22Rv1 (cell line): Measurements from ENCODE around the gene CCM2.
A peak's percentile ranks its signal among the peaks of the same experiment; 100 is the strongest.

ENCODE experiments used
- H3K27ac ChIP-seq: fragments of 450-650 bp; 2 replicates; pipeline ENCODE4 v1.5.1; 2017
- ZFX ChIP-seq: fragments of 450-650 bp; IDR thresholded peaks from 2 replicates; pipeline ENCODE4 v1.6.1; 2017; ENCODE audit warnings: antibody characterized with exemption, borderline replicate concordance
- TF ChIP-seq, protein P1 (sequence below): fragments of 450-650 bp; IDR thresholded peaks from 2 replicates; pipeline ENCODE4 v1.5.1; 2017; ENCODE audit warnings: mild to moderate bottlenecking

Gene CCM2

DNA sequence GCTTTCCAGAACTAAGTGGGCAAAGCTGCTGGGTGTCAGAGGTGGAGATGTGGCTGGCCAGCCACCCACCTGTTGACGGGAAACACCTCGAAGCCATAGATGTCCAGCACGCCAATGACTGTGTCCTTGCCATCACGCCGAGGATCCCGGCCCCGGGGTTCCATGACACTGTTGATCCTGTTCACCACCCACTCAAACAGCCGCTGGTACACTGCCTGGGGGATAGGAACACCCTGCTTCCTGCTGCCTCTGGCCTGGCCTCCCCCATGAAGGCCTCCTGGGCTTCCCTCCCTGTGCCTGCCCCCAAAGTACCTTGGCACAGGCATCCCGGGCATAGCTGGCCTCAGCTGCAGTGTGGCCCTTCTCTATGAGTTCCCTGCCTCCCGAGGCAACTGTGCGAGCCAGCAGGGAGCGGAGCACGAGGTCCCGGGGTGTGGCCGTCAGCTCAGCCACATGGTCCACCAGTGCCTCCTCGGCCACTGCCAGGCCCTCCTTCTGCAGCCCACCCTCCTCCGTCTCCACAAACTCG, 29.4 kb upstream of the CCM2 start:
- TF ChIP-seq ZFX, result no peak
- TF ChIP-seq, protein P1, sequence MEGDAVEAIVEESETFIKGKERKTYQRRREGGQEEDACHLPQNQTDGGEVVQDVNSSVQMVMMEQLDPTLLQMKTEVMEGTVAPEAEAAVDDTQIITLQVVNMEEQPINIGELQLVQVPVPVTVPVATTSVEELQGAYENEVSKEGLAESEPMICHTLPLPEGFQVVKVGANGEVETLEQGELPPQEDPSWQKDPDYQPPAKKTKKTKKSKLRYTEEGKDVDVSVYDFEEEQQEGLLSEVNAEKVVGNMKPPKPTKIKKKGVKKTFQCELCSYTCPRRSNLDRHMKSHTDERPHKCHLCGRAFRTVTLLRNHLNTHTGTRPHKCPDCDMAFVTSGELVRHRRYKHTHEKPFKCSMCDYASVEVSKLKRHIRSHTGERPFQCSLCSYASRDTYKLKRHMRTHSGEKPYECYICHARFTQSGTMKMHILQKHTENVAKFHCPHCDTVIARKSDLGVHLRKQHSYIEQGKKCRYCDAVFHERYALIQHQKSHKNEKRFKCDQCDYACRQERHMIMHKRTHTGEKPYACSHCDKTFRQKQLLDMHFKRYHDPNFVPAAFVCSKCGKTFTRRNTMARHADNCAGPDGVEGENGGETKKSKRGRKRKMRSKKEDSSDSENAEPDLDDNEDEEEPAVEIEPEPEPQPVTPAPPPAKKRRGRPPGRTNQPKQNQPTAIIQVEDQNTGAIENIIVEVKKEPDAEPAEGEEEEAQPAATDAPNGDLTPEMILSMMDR, result no peak
- H3K27ac ChIP-seq, result no peak overlapping the region

DNA sequence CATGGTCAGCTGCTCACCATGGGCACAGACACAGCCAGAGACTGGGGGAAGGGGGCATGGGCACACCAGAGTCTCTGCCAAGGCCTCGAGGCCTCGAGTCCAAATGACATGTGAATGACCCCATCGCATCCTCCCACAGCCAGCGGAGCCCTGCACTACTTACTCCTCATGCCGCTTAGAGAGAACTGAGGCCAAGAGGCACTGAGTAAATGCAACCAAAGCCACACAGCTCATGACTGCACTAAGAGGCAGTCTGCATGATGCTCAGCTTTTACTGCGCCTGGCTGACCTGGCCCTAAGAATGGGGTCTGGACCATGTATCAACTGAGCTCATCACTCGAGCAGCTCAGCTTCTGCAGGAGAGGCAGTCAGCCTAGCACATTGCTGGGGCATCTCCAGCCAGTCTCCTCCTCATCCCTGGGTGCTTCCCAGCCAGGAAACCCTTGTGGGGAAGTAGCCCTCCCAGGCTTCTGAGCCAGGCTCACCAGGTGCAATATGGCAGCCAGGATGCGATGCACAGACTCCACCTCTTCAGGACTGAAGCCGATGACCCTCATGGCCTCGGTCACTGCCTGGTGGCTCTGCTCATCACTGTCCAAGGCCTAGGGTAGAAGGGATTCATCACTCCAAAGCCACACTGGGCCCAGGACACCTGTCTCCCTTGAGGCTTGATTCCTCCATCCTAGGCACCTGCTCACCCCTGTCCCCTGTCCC, 28.7 kb upstream of the CCM2 start:
- H3K27ac ChIP-seq, result no peak overlapping the region
- TF ChIP-seq ZFX, result no peak
- TF ChIP-seq, protein P1, result no peak

DNA sequence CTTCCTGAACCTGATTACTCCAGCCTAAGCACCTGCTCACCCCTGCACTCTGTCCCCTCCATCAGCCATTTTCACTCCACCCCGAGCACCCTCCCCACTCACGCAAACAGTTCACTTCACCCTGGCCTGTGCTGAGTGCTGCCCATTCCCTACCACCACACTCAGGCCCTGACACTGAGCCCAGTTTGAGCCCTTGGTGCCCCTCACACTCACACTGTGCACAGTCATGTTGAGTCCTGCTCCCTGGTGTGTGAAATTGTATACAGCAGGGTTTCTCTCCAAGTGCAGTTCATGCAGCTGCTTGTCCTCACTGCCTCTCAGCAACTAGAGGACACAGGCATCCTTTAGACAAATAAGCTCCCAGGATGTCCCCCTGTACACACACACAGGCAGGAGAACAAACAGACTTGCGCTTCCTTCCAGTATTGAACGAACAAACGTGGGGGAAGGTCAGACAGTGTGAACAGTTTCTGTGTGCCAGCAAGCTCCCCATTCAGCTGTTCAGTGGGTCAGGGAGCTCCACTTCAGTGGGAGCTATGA, 28.0 kb upstream of the CCM2 start:
- TF ChIP-seq, protein P1, result no peak
- TF ChIP-seq ZFX, result no peak
- H3K27ac ChIP-seq, result no peak overlapping the region

DNA sequence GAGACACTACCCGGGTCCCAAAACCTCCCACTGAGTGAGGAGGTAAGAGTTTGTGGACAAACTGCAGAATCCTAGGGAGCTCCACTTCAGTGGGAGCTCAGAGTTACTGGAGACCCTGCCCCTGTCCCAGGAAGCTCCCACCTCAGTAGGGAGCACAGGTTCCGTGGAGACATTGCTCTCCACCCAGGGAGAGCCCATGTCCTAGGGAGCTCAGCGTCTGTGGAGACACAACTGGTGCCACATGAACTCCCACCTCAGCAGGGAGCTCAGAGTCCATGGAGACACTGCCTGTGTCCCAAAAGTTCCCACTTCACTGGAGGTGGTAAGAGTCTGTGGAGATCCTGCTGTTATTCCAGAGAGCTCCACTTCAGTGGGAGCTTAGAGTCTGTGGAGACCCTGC, 27.4 kb upstream of the CCM2 start:
- H3K27ac ChIP-seq, result no peak overlapping the region
- TF ChIP-seq, protein P1, result no peak
- no peak for TF ChIP-seq ZFX

DNA sequence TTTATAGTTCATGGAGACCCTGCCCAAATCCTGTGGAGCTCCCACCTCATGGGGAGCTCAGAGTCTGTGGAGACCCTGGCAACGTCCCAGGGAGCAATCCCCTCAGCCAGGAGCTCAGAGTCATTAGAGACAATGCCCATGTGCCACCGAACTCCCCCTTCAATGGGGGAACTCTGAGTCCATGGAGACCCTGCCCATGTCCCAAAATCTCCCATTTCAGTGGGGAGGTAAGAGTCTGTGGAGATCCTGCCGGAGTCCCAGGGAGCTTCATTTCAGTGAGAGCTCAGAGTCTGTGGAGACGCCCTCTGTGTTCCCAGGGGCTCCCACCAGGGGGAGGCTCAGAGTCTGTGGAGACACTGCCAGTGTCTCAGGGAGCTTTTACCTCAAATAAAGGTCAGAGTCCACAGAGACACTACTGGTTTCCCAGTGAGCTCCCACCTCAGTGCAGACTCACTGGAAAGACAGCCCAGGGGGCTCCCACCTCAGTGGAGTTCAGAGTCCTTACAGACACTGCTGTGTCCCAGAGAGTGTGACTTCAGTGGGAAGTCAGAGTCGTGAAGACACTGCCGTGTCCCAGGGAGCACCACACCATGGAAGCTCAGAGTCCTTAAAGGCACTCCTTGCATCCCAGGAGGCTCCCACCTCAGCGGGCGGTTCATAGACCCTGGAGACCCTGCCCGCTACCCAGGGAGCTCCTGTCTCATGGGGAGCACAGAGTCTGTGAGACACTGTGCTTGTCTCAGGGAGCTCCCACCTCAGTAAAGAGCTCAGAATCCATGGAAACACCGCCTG, 26.2 kb upstream of the CCM2 start:
- no peak overlapping the region for H3K27ac ChIP-seq
- no peak for TF ChIP-seq ZFX
- TF ChIP-seq, protein P1, result peak; percentile 64

DNA sequence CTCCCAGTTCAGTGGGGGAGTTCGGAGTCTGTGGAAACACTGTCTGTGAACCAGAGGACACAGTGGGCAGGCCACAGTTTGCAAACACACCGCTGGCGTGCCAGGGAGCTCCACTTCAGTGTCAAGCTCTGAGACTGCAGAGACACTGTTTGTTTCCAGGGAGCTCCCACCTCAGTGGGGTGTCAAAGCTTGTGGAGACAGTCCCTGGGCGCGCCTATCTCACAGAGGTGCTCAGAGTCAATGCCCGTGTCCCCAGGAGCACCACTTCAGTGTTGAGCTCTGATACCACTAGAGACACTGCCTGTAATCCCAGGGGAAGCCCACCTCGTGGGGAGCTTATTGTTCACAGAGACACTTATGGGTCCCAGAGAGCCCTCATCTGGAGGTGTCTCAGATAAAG, 25.5 kb upstream of the CCM2 start:
- TF ChIP-seq, protein P1, result no peak
- no peak for TF ChIP-seq ZFX
- H3K27ac ChIP-seq, result no peak overlapping the region
